Mesothelial cell of epicardium (in vitro differentiated cells): ENCODE data around the gene FAH. TPM values are rescaled to one million over a fixed set of nuclear protein-coding genes. Genes with fewer than 3 reads are reported as not detected.
"Not testable (repeated sequence)": the region's sequence is repeated elsewhere in the genome, so short reads cannot be mapped to it uniquely, and the experiment has no call there.

ENCODE experiments used
- DNase-seq, 2 experiments: peaks; one replicate each; pipeline ENCODE4 v3.0.0; 2021; ENCODE audit warnings: low spot score in 2 of 2; ENCODE audit not compliant: unreplicated experiment in 2 of 2
- H3K27ac Mint-ChIP-seq: 2 replicates; pipeline ENCODE4 v1.8.0; 2021; ENCODE audit warnings: mixed read lengths
- H3K27me3 Mint-ChIP-seq: 2 replicates; pipeline ENCODE4 v1.8.0; 2021; ENCODE audit warnings: low read depth, mixed read lengths
- H3K36me3 Mint-ChIP-seq: 2 replicates; pipeline ENCODE4 v1.8.0; 2021; ENCODE audit warnings: mixed read lengths
- H3K4me1 Mint-ChIP-seq: 2 replicates; pipeline ENCODE4 v1.8.0; 2021; ENCODE audit warnings: mixed read lengths
- H3K4me3 Mint-ChIP-seq: 2 replicates; pipeline ENCODE4 v1.8.0; 2021; ENCODE audit warnings: mild to moderate bottlenecking, moderate library complexity, mixed read lengths
- H3K9me3 Mint-ChIP-seq: 2 replicates; pipeline ENCODE4 v1.8.0; 2021; ENCODE audit warnings: mixed read lengths
- total RNA-seq: library from RNA; stranded (reverse); gene quantifications from 3 replicates; pipeline ENCODE4 v1.2.1, GENCODE V29; 2021
- TF ChIP-seq, protein P1 (sequence below): fragments of 200-600 bp; sonication (generic); IDR thresholded peaks from one replicate; pipeline ENCODE4 v1.5.0; 2021; ENCODE audit warnings: antibody characterized with exemption; ENCODE audit not compliant: unreplicated experiment

The FAH gene
- total RNA-seq, 1 donor from 2014 or later = 39.7 TPM

DNA sequence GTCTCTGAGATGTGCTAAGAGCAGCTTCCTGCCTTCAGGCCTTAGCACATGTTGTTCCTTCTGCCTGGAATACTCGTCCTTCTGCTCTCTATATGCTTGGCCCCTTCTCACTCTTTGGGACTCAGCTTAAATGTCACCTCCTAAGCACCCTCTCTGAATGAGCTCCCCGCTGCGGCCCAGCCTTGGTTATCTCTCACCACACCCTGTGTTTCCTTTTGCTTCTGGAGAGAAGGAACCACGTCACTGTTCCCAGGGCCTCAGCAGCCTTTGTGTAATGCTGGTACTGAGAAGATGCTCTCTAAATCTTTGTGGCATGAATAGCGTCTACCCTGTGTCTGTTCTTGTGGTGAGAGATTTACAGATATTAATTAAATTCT, 2.2 kb downstream of the FAH start:
- Mint-ChIP-seq H3K4me3 (peak overlapping the region; percentile 81), H3K36me3 (peaks cover 5% of the 10 kb centered on the region), H3K27me3 (no peaks in the 10 kb centered on the region), H3K9me3 (no peaks in the 10 kb centered on the region), H3K4me1 (peaks cover 32% of the 10 kb centered on the region), H3K27ac (peak overlapping the region; percentile 68)
- DNase-seq = no peak
- TF ChIP-seq, protein P1, sequence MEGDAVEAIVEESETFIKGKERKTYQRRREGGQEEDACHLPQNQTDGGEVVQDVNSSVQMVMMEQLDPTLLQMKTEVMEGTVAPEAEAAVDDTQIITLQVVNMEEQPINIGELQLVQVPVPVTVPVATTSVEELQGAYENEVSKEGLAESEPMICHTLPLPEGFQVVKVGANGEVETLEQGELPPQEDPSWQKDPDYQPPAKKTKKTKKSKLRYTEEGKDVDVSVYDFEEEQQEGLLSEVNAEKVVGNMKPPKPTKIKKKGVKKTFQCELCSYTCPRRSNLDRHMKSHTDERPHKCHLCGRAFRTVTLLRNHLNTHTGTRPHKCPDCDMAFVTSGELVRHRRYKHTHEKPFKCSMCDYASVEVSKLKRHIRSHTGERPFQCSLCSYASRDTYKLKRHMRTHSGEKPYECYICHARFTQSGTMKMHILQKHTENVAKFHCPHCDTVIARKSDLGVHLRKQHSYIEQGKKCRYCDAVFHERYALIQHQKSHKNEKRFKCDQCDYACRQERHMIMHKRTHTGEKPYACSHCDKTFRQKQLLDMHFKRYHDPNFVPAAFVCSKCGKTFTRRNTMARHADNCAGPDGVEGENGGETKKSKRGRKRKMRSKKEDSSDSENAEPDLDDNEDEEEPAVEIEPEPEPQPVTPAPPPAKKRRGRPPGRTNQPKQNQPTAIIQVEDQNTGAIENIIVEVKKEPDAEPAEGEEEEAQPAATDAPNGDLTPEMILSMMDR = no peak

GRCh38 chr15:80155378-80156175, 2.8 kb downstream of the FAH start:
- not testable (repeated sequence) for H3K36me3 Mint-ChIP-seq, H3K9me3 Mint-ChIP-seq, DNase-seq, H3K4me3 Mint-ChIP-seq, H3K27me3 Mint-ChIP-seq
- peak overlapping the region; percentile 68 for H3K27ac Mint-ChIP-seq
- peaks cover 33% of the 10 kb centered on the region for H3K4me1 Mint-ChIP-seq

DNA sequence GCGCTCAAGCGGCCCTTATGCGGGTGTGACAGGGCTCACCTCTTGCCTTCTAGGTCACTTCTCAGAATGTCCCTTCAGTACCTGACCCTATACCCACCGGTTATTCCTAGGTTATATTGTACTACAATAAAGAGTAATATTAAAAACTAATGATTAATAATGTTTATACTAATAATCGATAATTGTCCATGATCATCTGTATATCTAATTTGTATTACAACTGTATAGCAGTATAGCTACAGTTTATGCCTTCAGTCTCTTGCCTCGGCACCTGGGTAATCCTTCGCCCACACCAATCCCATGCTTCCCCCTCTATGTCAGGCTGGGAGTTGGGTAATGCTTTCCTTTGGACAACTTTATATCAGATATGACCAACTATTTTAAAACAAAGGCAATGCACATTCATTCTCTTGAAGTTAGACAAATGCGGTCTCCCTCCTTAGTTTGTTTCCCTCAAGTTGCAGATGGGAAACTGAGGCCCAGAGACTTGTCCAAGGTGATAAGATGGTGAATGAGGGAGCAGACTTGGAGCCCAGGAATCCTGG, 3.4 kb downstream of the FAH start:
- Mint-ChIP-seq H3K4me1 (peaks cover 39% of the 10 kb centered on the region), H3K9me3 (no peaks in the 10 kb centered on the region), H3K36me3 (peaks cover 8% of the 10 kb centered on the region), H3K27me3 (no peaks in the 10 kb centered on the region), H3K27ac (peak overlapping the region; percentile 68), H3K4me3 (no peak overlapping the region)
- DNase-seq = no peak
- TF ChIP-seq, protein P1 = no peak

GRCh38 chr15:80157215-80157614, 4.4 kb downstream of the FAH start:
- Mint-ChIP-seq H3K36me3 (peaks cover 17% of the 10 kb centered on the region), H3K4me1 (peaks cover 45% of the 10 kb centered on the region), H3K27ac (no peak overlapping the region), H3K4me3 (no peak overlapping the region), H3K9me3 (no peaks in the 10 kb centered on the region), H3K27me3 (no peaks in the 10 kb centered on the region)
- TF ChIP-seq, protein P1 = no peak
- DNase-seq = no peak

DNA sequence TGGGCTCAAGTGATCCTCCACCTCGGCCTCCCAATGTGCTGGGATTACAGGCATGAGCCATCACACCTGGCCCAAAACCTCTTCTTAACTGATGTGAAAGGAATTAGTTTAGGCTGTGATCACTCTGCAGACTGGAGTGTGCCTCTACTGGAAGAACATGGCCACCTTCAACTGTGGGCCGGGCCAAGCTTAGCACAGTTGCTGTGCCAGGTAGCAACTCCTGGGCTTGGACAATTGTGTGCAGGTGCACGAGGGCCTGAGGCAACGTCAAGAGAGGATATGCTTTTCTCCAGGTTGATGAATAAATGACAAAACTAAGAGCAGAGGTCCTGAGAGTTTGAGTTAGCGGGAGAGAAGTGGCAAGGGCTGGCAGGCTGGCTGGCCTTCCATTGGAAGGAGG, 6.5 kb downstream of the FAH start:
- TF ChIP-seq, protein P1 = no peak
- H3K27me3 Mint-ChIP-seq = no peaks in the 10 kb centered on the region
- DNase-seq = no peak
- H3K9me3 Mint-ChIP-seq = no peaks in the 10 kb centered on the region
- H3K36me3 Mint-ChIP-seq = peaks cover 35% of the 10 kb centered on the region
- H3K27ac Mint-ChIP-seq = no peak overlapping the region
- H3K4me3 Mint-ChIP-seq = no peak overlapping the region
- H3K4me1 Mint-ChIP-seq = peaks cover 33% of the 10 kb centered on the region

DNA sequence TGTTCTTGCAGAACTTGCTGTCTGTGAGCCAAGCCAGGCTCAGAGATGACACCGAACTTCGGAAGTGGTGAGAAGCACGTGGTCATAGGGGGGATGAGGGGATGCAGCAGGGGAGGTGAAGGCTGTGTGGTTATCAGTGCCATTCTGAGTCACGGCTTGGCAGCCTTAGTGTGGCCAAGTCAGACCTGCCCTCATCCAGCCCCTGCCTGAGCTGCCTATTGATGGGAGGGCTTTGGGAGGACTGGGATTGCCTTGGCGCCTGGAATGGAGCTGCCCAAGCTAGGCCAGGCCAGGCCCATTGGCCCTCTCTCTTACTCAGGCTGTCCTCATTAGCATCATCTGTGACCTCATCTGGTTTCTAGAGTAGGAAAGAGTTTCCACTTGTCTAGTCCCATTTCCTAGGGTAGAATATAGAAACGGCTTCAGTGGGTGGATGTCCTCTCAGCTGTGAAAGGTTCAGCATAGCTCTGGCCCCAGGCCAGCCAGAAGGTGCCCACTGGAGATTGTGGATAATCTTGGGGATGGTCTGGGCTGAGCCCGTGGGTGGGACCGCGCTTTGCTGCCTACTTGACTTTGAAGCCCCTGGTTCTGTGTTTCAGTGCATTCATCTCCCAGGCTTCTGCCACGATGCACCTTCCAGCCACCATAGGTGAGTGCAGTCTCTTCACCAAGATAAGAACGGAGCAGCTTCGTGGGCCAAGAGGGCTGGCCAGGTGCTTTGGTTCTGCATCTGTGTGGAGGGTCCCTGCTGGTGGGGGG, 7.2 kb downstream of the FAH start:
- DNase-seq = no peak
- Mint-ChIP-seq H3K36me3 (peaks cover 39% of the 10 kb centered on the region), H3K27me3 (no peaks in the 10 kb centered on the region), H3K27ac (peak overlapping the region; percentile 30), H3K9me3 (no peaks in the 10 kb centered on the region), H3K4me1 (peaks cover 26% of the 10 kb centered on the region), H3K4me3 (no peak overlapping the region)
- TF ChIP-seq, protein P1 = no peak
